Hematopoietic multipotent progenitor cell treated with erythropoietin and hydrocortisone succinate and interleukin-3 and kit ligand, for 17 days (in vitro differentiated cells): ENCODE data around the gene GNPNAT1.
"Not testable (repeated sequence)": the region's sequence is repeated elsewhere in the genome, so short reads cannot be mapped to it uniquely, and the experiment has no call there.

Experiments
- DNase-seq: peaks from one replicate; pipeline ENCODE4 v3.0.0-alpha.2; 2015; ENCODE audit warnings: low spot score

Gene GNPNAT1

GRCh38 chr14:52790011-52790755 is 1.2 kb downstream of the GNPNAT1 start:
- DNase-seq: no peak

GRCh38 chr14:52789118-52789517 is 2.3 kb downstream of the GNPNAT1 start:
- DNase-seq: no peak

DNA sequence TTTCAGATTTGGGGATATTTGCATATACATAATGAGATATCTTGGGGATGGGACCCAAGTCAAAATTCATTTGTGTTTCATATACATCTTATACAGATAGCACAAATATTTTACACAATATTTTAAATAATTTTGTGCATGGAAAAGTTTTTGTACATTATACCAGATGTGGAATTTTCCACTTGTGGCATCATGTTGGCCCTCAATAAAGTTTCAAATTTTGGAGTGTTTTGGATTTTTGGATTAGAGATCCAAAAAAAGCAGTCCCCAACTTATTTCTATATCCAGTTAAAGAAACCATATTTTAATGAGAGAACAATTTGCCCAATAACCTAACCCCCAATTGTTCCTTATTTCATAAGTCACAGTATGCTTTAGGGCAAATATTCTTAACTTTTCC is 4.5 kb downstream of the GNPNAT1 start:
- no peak for DNase-seq

- no peak for DNase-seq
Observed at GRCh38 chr14:52783206-52783605, 8.2 kb downstream of the GNPNAT1 start.

- no peak for DNase-seq
Observed at GRCh38 chr14:52781629-52782028, 9.8 kb downstream of the GNPNAT1 start.

- DNase-seq: no peak
Observed at GRCh38 chr14:52780893-52781292, 10.5 kb downstream of the GNPNAT1 start.

DNA sequence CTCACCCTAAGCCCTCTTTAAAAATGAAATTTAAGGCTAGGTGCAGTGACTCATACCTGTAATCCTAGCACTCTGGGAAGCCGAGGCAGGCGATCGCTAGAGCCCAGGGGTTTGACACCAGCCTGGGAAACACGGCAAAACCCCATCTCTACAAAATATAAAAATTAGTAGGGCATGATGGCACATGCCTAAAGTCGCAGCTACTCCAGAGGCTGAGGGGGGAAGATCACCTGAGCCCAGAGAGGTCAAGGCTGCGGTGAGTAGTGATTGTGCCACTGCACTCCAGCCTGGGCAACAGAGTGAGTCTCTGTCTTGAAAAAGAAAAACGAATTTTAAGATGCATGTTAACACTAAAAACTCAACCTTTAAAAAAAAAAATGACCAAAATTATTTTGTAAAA is 12.7 kb downstream of the GNPNAT1 start:
- DNase-seq: no peak

DNA sequence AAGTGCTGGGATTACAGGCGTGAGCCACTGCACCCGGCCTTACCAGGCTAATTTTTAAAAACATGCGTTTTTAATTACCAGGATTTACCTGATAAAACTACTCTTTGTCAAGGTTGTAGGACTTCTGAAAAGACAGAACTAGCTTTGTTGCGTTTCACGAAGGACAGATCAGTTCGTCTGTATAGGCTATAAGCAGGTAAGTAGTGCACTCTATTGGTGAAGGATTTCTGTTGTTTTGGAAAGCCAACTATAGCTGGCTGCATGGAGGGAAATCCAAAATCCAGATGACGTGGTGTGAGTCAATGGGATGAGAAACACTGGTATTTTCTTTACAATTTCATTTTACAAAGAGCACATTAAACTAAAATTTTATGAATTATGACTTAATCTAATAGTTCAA is 14.6 kb downstream of the GNPNAT1 start:
- DNase-seq: no peak

DNA sequence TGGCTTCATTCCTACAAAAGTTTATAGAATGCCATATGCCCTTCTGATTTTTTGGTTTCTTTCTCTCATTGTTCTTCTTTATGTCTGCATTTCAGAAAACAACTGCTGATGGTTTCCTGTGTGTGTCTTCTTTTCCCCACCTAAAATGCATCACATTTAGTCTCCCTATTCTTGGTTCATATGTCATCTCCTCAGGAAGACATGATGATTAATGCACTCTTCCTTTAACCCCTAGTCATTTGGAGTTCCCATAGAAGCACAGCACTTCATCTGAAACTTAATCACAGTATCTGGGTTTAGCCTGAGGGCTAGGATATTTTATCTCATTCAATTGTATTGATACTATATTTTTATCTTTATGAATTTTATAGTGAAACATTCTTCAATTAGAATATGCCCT is 21.5 kb downstream of the GNPNAT1 start:
- no peak for DNase-seq

- DNase-seq: no peak
Observed at GRCh38 chr14:52767058-52767833, 24.2 kb downstream of the GNPNAT1 start.

GRCh38 chr14:52762923-52763322 is 28.5 kb downstream of the GNPNAT1 start:
- DNase-seq: not testable (repeated sequence)

GRCh38 chr14:52759145-52759544 is 32.3 kb downstream of the GNPNAT1 start:
- no peak for DNase-seq

- no peak for DNase-seq
Observed at GRCh38 chr14:52755607-52756316, 35.6 kb downstream of the GNPNAT1 start.

DNA sequence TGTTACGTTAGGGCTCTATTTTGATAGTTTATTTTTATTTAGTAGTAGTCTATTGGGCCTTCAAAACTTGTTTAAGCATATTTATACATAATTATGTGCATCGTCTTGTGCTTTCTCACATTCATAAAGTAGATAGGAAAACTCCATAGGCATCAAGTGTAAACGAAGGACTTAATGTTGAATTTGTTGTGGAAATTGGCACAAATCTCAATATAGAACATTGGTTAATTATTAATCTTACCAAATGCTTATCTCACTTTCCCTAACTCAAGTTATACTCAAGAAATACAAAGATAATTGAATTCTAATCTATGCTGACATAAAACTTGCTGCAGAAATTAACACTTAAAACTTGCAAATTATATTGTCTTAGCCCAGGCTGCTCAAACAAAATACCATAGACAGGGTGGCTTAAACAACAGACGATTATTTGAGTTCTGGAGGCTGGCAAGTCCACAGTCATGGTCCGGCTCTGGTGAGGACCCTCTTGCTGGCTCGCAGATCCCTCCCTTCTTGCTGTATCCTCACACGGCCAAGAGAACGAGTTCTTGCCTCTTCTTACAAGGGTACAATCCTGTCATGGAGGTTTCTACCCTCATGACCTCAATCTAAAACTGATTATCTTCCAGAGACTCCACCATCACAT is 42.6 kb downstream of the GNPNAT1 start:
- DNase-seq: no peak

DNA sequence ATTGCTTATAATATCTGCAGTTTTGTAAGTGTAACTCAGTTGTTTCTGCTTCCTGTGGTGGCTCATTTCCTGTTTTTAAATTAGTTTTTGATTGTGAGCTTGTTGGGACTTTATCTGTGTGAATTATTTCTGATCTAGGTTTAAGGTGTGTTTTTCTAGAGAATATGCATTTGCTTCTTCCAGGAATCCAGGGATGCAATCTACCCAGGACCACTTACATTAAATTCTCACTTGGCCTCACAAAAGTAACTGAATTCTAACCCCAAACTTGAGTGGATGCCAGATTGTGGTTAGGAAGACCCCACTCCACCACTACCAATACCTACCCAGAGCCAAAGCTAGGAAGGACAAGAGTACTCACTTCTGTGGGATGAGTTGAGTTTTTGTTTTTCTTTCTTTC is 49.5 kb downstream of the GNPNAT1 start:
- no peak for DNase-seq

GRCh38 chr14:52740751-52741150 is 50.7 kb downstream of the GNPNAT1 start:
- no peak for DNase-seq

DNA sequence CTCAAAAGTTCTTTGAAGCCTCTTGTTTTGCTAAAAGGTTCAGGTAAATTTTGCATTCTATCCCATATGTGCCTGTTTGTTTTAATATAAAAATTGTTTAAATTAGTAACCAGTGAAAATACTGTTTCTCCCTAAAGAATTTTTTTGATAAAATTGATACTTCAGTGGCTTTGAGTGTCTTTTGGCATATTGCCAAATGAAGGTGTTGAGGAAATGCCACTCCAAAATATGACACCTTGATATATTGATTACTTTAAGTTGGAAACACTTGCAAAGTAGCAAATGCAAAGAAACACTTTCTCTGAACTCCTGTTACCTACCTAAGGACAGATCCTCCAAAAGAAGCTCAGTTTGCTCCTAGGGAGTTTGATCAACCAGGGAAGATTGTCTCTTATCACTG is 53.0 kb downstream of the GNPNAT1 start:
- DNase-seq: peak; percentile 23

DNA sequence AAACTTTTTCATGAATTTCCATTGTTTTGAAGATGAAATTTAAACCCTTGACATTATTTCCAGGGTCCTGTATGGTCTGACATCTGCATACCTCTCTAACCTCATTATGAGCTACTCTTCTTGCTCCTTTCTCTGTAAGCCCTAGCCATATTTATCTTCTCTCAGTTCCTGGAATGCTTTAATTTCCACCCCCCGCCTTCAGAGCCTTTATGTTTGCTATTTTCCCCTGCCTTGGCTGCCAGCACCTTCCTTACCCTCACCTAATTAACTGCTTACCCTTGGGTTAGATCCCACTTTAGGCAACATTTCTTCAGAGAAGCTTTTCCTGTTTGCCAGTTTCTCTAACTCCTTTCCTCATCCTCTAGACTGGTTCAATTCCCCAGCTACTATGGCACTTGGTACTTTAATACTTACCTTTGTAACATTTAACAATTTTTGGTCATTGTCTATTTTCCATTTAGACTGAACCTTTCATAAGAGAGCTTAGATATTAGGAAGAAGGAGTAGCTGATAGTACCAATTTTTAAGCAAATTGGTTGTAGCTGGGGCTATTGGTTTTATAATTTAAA is 55.4 kb downstream of the GNPNAT1 start:
- no peak for DNase-seq

DNA sequence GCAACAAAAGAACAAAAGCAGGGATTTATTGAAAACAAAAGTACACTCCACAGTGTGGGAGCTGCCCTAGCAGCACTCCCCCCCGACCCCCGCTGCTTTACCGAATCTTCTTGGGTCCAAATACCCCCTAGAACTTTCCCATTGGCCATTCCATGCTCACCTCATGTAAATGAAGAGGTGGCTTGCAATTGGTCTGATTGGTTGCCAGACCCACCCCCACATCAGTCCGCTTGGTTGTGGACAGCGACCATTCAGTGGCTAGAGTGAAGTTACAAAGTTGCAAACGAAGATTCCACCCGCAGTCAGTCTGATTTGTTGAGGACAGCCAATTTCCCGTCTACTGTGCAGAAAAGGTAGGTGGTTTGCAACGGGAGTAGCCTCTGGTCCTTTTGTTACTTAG is 57.6 kb downstream of the GNPNAT1 start:
- DNase-seq: no peak

DNA sequence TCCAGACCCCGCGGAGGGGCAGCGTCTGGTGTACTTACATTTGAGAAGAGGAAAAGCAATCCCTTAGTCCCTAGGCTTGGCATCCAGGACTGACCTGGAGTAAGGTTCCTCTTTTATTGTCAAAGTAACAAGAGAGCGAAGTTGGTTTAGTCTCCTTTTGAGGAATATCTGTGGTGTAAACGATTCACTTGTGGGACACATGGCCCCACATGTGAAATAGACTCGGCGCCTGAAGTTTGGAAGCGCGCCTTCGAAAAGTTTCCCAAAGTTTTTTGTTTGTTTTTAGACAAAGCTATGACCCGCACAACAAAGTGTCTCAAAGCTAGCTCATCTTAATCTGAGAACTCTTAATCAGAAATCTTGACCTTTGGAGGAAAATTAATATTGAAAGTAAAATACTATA is 60.7 kb downstream of the GNPNAT1 start:
- peak; percentile 38 for DNase-seq

DNA sequence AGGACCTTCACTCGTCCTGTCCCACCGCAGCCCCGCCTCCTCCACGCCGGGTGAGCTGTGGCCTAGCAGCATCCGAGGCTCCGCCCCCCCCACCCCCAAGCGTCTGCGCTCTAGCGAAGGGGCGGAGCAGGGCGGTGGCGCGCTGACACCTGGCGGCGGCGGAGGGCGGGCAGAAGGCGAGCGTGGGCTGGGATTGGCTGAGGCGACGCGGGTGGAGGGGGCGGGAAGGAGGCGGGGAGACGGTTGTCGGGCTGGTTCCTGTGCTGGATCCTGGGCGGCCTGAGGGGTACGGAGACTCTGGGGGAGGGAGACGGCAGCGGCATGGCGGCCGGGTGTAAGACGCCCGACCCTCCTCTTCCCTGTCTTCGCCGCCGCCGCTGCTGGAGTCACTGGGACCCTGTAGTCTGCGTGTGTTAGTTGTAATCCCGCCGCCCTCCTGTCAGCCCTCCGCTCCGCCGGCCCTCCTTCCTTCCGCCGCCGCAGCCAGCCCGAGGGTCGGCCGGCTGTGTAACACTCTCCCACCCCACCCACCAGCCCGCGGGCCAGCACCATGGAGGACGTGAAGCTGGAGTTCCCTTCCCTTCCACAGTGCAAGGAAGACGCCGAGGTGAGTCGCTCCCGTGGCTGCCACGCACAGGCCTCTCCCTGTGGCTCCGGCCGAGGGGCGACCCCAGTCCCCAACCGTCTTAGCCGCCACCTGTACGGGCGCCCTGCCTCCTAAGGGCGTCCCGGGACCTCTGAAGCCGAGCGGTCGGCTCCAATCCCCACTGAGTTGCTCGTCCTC is 61.3 kb downstream of the GNPNAT1 start, which contains the start of gene STYX:
TSS of gene STYX (plus strand) at position 242 of the 784 bp plus-strand sequence. CDS start at position 551, 309 bp downstream.
- peak; percentile 96 for DNase-seq
